K562 (cell line): ENCODE results near the gene BIRC6. TPM values are rescaled to one million over a fixed set of nuclear protein-coding genes. Genes with fewer than 3 reads are reported as not detected.

Source experiments
- BRF1 ChIP-seq: IDR thresholded peaks from 3 replicates; pipeline ENCODE4 v1.6.1; 2011; ENCODE audit warnings: borderline replicate concordance, mild to moderate bottlenecking; ENCODE audit not compliant: insufficient read length; ENCODE audit errors: extremely low read depth
- HDGF ChIP-seq: fragments of 450-650 bp; IDR thresholded peaks from 2 replicates; pipeline ENCODE4 v1.6.1; 2016
- PURB ChIP-seq: sonication (generic); formaldehyde crosslinking; IDR thresholded peaks from 2 replicates; pipeline ENCODE4 v1.9.0; 2021; ENCODE audit warnings: low read depth, mild to moderate bottlenecking, missing genetic modification reagents
- SETDB1 ChIP-seq: IDR thresholded peaks from one replicate; pipeline ENCODE4 v1.6.1; 2012; ENCODE audit warnings: low read length, control low read depth, inconsistent platforms
- SPI1 ChIP-seq: IDR thresholded peaks from 2 replicates; pipeline ENCODE4 v1.6.1; 2011; ENCODE audit warnings: low read depth, low read length, control low read depth, borderline replicate concordance
- U2AF2 ChIP-seq: fragments of 200-400 bp; formaldehyde crosslinking; optimal IDR thresholded peaks from 2 replicates; pipeline ENCODE3; 2017; ENCODE audit warnings: low read depth, mild to moderate bottlenecking, low read length
- UBTF ChIP-seq, 2 experiments: IDR thresholded peaks; 2 replicates each; pipeline ENCODE4 v1.6.1; 2012; ENCODE audit warnings: improper control_type of control experiment in 2 of 2, low read depth in 2 of 2, low read length in 2 of 2, borderline replicate concordance in 1 of 2
- WHSC1 ChIP-seq: IDR thresholded peaks from one replicate; pipeline ENCODE4 v1.6.1; 2012; ENCODE audit warnings: low read length, control low read depth, inconsistent platforms
- ZBTB33 ChIP-seq: sonication (generic); formaldehyde crosslinking; IDR thresholded peaks from 2 replicates; pipeline ENCODE4 v1.8.1; 2023; ENCODE audit warnings: mild to moderate bottlenecking, missing genetic modification reagents
- ZNF609 ChIP-seq: sonication (generic); formaldehyde crosslinking; IDR thresholded peaks from 2 replicates; pipeline ENCODE4 v1.8.1; 2023; ENCODE audit warnings: missing genetic modification reagents, mild to moderate bottlenecking, borderline replicate concordance
- ZNF644 ChIP-seq: fragments of 200-800 bp; sonication (Bioruptor generic); IDR thresholded peaks from 2 replicates; pipeline ENCODE4 v1.6.1; 2016; ENCODE audit warnings: low read depth, missing genetic modification characterization, missing compliant biosample characterization
- ZSCAN32 ChIP-seq: fragments of 450-650 bp; formaldehyde crosslinking; IDR thresholded peaks from 2 replicates; pipeline ENCODE4 v1.4.0; 2020; ENCODE audit warnings: mild to moderate bottlenecking, moderate library complexity
- polyA plus RNA-seq, 8 experiments: library from polyadenylated mRNA; depleted of rRNA in 4 of 8; stranded (reverse) in 5 of 8; unstranded in 3 of 8; fragments of >200 nt; fragmentation: Nextera tagmentation in 2 of 8; fragmentation: Illumina TruSeq in 1 of 8; extraction: Ambion mirVana in 2 of 8; extraction: Trizol in 1 of 8; gene quantifications; 2 replicates each; pipeline versions ENCODE4 v1.2.1 to v1.2.3, GENCODE V29; 2011 to 2014; ENCODE audit warnings: inconsistent platforms in 1 of 8, missing spikeins in 1 of 8
- total RNA-seq, 7 experiments: library from RNA; depleted of rRNA in 6 of 7; stranded (reverse); fragments of >200 nt in 6 of 7; fragmentation: Illumina TruSeq in 2 of 7; extraction: Trizol in 2 of 7; gene quantifications; 2 replicates each; pipeline versions ENCODE4 v1.2.1 to v1.2.3, GENCODE V29; 2011 to 2021; ENCODE audit warnings: low replicate concordance in 1 of 7
- TF ChIP-seq, protein P1 (sequence below): sonication (generic); formaldehyde crosslinking; IDR thresholded peaks from 2 replicates; pipeline ENCODE4 v1.8.1; 2023; ENCODE audit warnings: mild to moderate bottlenecking, missing genetic modification reagents
- TF ChIP-seq, protein P2 (sequence below): sonication (generic); formaldehyde crosslinking; IDR thresholded peaks from 2 replicates; pipeline ENCODE4 v1.8.0; 2022; ENCODE audit warnings: mild to moderate bottlenecking, low read depth, missing genetic modification reagents

The BIRC6 gene
- total and polyA plus RNA-seq, 9 of the 15 experiments (the other 6 are each of a cell fraction or from before 2014, with no cell fraction given) = 18.8 to 110 (median 49.8) TPM

GRCh38 chr2:32357318-32358110, 691 bp downstream of the BIRC6 start (continued):
- TF ChIP-seq ZNF644 (no peak), BRF1 (no peak), SETDB1 (no peak), HDGF (peak; percentile 52; the same call in 1 of the 2 replicates), SPI1 (no peak), U2AF2 (no peak), ZNF609 (CRISPR knock-in tag) (peak; percentile 90), ZBTB33 (CRISPR knock-in tag) (no peak), PURB (no peak), WHSC1 (no peak), ZSCAN32 (CRISPR knock-in tag) (0 out of 2 replicates have a peak, but pooled peaks have one; percentile 37), UBTF (IDR thresholded peaks at IDR 0.05; ENCODE audit: borderline replicate concordance in 1 of 2, low read depth in 2 of 2, low read length in 2 of 2) (0 out of 4 replicates have a peak, but pooled peaks have one; percentile 3 to 11)
- TF ChIP-seq, protein P1, sequence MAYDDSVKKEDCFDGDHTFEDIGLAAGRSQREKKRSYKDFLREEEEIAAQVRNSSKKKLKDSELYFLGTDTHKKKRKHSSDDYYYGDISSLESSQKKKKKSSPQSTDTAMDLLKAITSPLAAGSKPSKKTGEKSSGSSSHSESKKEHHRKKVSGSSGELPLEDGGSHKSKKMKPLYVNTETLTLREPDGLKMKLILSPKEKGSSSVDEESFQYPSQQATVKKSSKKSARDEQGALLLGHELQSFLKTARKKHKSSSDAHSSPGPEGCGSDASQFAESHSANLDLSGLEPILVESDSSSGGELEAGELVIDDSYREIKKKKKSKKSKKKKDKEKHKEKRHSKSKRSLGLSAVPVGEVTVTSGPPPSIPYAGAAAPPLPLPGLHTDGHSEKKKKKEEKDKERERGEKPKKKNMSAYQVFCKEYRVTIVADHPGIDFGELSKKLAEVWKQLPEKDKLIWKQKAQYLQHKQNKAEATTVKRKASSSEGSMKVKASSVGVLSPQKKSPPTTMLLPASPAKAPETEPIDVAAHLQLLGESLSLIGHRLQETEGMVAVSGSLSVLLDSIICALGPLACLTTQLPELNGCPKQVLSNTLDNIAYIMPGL = 0 out of 2 replicates have a peak, but pooled peaks have one; percentile 14
- TF ChIP-seq, protein P2, sequence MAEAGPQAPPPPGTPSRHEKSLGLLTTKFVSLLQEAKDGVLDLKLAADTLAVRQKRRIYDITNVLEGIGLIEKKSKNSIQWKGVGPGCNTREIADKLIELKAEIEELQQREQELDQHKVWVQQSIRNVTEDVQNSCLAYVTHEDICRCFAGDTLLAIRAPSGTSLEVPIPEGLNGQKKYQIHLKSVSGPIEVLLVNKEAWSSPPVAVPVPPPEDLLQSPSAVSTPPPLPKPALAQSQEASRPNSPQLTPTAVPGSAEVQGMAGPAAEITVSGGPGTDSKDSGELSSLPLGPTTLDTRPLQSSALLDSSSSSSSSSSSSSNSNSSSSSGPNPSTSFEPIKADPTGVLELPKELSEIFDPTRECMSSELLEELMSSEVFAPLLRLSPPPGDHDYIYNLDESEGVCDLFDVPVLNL (CRISPR knock-in tag) = peak; percentile 46; the same call in 1 of the 2 replicates
